GM23338 (cell line): ENCODE data around the gene AOPEP. TPM values are rescaled to one million over a fixed set of nuclear protein-coding genes. Genes with fewer than 3 reads are reported as not detected.

Experiments
- ATAC-seq: fragments of 200-7000 bp; cut with Tn5 transposase; 3 replicates; pipeline ENCODE4 v1.9.1; 2020
- DNase-seq: peaks from one replicate; pipeline ENCODE4 v3.0.0-alpha.2; 2015; ENCODE audit warnings: low spot score
- H2AFZ ChIP-seq: fragments of 200-600 bp; sonication (generic); 2 replicates; pipeline ENCODE4 v1.8.0; 2016; ENCODE audit warnings: antibody characterized with exemption, mild to moderate bottlenecking, moderate library complexity
- H3F3A ChIP-seq: fragments of 200-600 bp; sonication (generic); replicated peaks from 2 replicates; pipeline ENCODE4 v1.8.0; 2017; ENCODE audit warnings: antibody characterized with exemption, mixed run types, low read depth
- H3K27ac ChIP-seq: fragments of 200-600 bp; sonication (generic); 2 replicates; pipeline ENCODE4 v1.6.1; 2016; ENCODE audit warnings: low read depth
- H3K27me3 ChIP-seq: fragments of 200-600 bp; sonication (generic); 2 replicates; pipeline ENCODE4 v1.8.0; 2016; ENCODE audit warnings: mild to moderate bottlenecking, mixed run types, moderate library complexity; ENCODE audit not compliant: insufficient read depth
- H3K36me3 ChIP-seq: fragments of 200-600 bp; sonication (generic); 2 replicates; pipeline ENCODE4 v1.8.0; 2016; ENCODE audit warnings: mild to moderate bottlenecking; ENCODE audit not compliant: insufficient read depth
- H3K4me1 ChIP-seq: fragments of 200-600 bp; sonication (generic); 2 replicates; pipeline ENCODE4 v1.8.0; 2016; ENCODE audit warnings: mild to moderate bottlenecking, moderate library complexity; ENCODE audit not compliant: insufficient read depth
- H3K4me2 ChIP-seq: fragments of 200-600 bp; sonication (generic); 2 replicates; pipeline ENCODE4 v1.7.1; 2017; ENCODE audit warnings: mixed run types
- H3K4me3 ChIP-seq: fragments of 200-600 bp; sonication (generic); 2 replicates; pipeline ENCODE4 v1.6.1; 2016; ENCODE audit warnings: mixed run types
- H3K79me2 ChIP-seq: fragments of 200-600 bp; sonication (generic); replicated peaks from 2 replicates; pipeline ENCODE4 v1.8.0; 2017; ENCODE audit warnings: mild to moderate bottlenecking; ENCODE audit not compliant: insufficient read depth
- H3K9me2 ChIP-seq: fragments of 200-600 bp; sonication (generic); 2 replicates; pipeline ENCODE4 v1.8.0; 2017; ENCODE audit not compliant: insufficient read depth
- H4K20me1 ChIP-seq: fragments of 200-600 bp; sonication (generic); replicated peaks from 2 replicates; pipeline ENCODE4 v1.8.0; 2017; ENCODE audit warnings: mild to moderate bottlenecking; ENCODE audit not compliant: insufficient read depth
- H3K27ac Mint-ChIP-seq: 2 replicates; pipeline ENCODE4 v1.8.0; 2020; ENCODE audit warnings: inconsistent platforms, mild to moderate bottlenecking, moderate library complexity, mixed read lengths
- H3K27me3 Mint-ChIP-seq: 3 replicates; pipeline ENCODE4 v1.8.0; 2022; ENCODE audit warnings: low read depth, mild to moderate bottlenecking, moderate library complexity, mixed read lengths, inconsistent platforms; ENCODE audit not compliant: insufficient read depth, poor library complexity
- H3K36me3 Mint-ChIP-seq: 3 replicates; pipeline ENCODE4 v1.8.0; 2021; ENCODE audit warnings: low read depth, mild to moderate bottlenecking, inconsistent platforms, moderate library complexity, mixed read lengths
- H3K4me1 Mint-ChIP-seq: 3 replicates; pipeline ENCODE4 v1.8.0; 2020; ENCODE audit warnings: mild to moderate bottlenecking, inconsistent platforms, mixed read lengths
- H3K4me3 Mint-ChIP-seq: 3 replicates; pipeline ENCODE4 v1.8.0; 2021; ENCODE audit warnings: moderate library complexity, mild to moderate bottlenecking, inconsistent platforms, mixed read lengths
- H3K9me3 Mint-ChIP-seq: 3 replicates; pipeline ENCODE4 v1.8.0; 2020; ENCODE audit warnings: moderate library complexity, mild to moderate bottlenecking, inconsistent platforms, mixed read lengths
- CREB1 ChIP-seq: fragments of 250-450 bp; sonication (Bioruptor Pico); IDR thresholded peaks from 2 replicates; pipeline ENCODE4 v1.5.0; 2020; ENCODE audit warnings: low read depth, mild to moderate bottlenecking, moderate library complexity
- EZH2phosphoT487 ChIP-seq: fragments of 200-600 bp; sonication (generic); IDR thresholded peaks from one replicate; pipeline ENCODE4 v1.8.1; 2018; ENCODE audit warnings: antibody characterized with exemption; ENCODE audit not compliant: unreplicated experiment
- JUNB ChIP-seq: IDR thresholded peaks from one replicate; pipeline ENCODE4 v1.6.1; 2016; ENCODE audit warnings: antibody characterized with exemption; ENCODE audit not compliant: unreplicated experiment
- NANOG ChIP-seq: IDR thresholded peaks from 2 replicates; pipeline ENCODE4 v1.6.1; 2016; ENCODE audit warnings: antibody characterized with exemption, borderline replicate concordance
- ZNF114 ChIP-seq: fragments of 250-450 bp; sonication (Bioruptor Pico); IDR thresholded peaks from 2 replicates; pipeline ENCODE4 v1.5.0; 2020; ENCODE audit warnings: mild to moderate bottlenecking, moderate library complexity
- ZNF331 ChIP-seq: fragments of 250-450 bp; sonication (Bioruptor Pico); IDR thresholded peaks from 2 replicates; pipeline ENCODE4 v1.5.0; 2020; ENCODE audit warnings: low read depth, mild to moderate bottlenecking, moderate library complexity
- polyA plus RNA-seq: library from polyadenylated mRNA; unstranded; fragments of >200 nt; fragmentation: Nextera tagmentation; extraction: Ambion mirVana; gene quantifications from 2 replicates; pipeline ENCODE4 v1.2.1, GENCODE V29; 2016
- total RNA-seq: library from RNA; depleted of rRNA; stranded (reverse); fragments of >200 nt; shearing (Covaris generic); gene quantifications from 2 replicates; pipeline ENCODE4 v1.2.3, GENCODE V29; 2014
- TF ChIP-seq, protein P1 (sequence below), 2 experiments: fragments of 200-600 bp in 1 of 2; sonication (generic) in 1 of 2; conservative IDR thresholded peaks; 2 replicates each; pipeline versions ENCODE4 v1.5.1 to v1.6.1; 2016 to 2017; ENCODE audit warnings: antibody characterized with exemption in 2 of 2, low read depth in 2 of 2, mild to moderate bottlenecking in 2 of 2, moderate library complexity in 1 of 2
- TF ChIP-seq, protein P2 (sequence below): IDR thresholded peaks from one replicate; pipeline ENCODE4 v1.6.1; 2018; ENCODE audit warnings: antibody characterized with exemption; ENCODE audit not compliant: unreplicated experiment
- TF ChIP-seq, protein P3 (sequence below): IDR thresholded peaks from 2 replicates; pipeline ENCODE4 v1.6.1; 2016; ENCODE audit warnings: antibody characterized with exemption
- TF ChIP-seq, protein P4 (sequence below): fragments of 250-450 bp; sonication (Bioruptor Pico); IDR thresholded peaks from 2 replicates; pipeline ENCODE4 v1.5.0; 2020; ENCODE audit warnings: mild to moderate bottlenecking, moderate library complexity

AOPEP gene
- total and polyA plus RNA-seq, 2 experiments from 2014 or later: 7.0 to 16.5 TPM

DNA sequence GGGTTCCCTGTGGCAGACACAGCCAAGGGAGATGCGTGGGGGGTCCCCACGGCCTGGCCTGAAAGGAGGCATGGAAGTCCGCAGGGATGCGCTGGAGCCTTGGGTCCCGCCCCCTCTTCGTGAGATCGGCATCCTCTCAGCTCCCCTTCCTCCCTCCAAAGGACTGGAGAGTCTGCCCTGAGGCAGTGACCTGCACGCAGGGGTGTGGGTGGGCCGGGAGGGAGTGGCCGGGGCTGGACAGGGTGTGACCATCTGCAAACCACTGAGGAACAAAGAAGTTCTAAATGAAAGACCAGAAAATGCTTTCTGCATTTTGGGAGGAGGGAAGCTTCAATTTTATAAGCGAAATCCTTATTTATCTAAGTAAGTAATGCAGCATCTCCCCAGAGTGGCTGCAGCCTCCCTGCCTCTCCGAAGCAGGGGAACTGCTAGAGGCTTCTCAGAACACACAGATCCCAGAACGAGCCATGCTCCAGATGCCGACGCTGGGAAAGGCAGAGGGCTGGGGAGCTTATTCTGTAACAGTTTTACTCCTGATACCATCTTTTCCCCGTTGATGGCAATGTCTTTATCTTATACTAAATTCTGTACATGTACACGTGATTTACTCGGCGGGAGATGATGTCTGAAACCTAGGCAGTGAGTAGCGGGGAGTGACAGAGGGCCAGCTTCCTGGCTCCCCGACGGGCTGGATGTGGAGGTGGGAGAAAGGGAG lies 369.3 kb downstream of the AOPEP start:
- H3K36me3 Mint-ChIP-seq: peaks cover 3% of the 10 kb centered on the region; the same call in 2 of the 3 replicates
- Histone ChIP-seq H3K4me1 (no peaks in the 10 kb centered on the region), H3K79me2 (no peaks in the 10 kb centered on the region), H3K9me2 (no peaks in the 10 kb centered on the region), H3K27me3 (no peaks in the 10 kb centered on the region), H3K4me3 (no peak overlapping the region), H3K27ac (no peak overlapping the region), H3F3A (no peaks in the 10 kb centered on the region), H2AFZ (no peak overlapping the region), H3K4me2 (no peak overlapping the region), H4K20me1 (no peaks in the 10 kb centered on the region), H3K36me3 (no peaks in the 10 kb centered on the region)
- no peak overlapping the region for H3K27ac Mint-ChIP-seq
- H3K4me3 Mint-ChIP-seq: no peak overlapping the region
- H3K4me1 Mint-ChIP-seq: peaks cover 40% of the 10 kb centered on the region
- no peak for ATAC-seq
- H3K9me3 Mint-ChIP-seq: no peaks in the 10 kb centered on the region
- peaks cover 9% of the 10 kb centered on the region for H3K27me3 Mint-ChIP-seq
- no peak for DNase-seq
- TF ChIP-seq, protein P1, sequence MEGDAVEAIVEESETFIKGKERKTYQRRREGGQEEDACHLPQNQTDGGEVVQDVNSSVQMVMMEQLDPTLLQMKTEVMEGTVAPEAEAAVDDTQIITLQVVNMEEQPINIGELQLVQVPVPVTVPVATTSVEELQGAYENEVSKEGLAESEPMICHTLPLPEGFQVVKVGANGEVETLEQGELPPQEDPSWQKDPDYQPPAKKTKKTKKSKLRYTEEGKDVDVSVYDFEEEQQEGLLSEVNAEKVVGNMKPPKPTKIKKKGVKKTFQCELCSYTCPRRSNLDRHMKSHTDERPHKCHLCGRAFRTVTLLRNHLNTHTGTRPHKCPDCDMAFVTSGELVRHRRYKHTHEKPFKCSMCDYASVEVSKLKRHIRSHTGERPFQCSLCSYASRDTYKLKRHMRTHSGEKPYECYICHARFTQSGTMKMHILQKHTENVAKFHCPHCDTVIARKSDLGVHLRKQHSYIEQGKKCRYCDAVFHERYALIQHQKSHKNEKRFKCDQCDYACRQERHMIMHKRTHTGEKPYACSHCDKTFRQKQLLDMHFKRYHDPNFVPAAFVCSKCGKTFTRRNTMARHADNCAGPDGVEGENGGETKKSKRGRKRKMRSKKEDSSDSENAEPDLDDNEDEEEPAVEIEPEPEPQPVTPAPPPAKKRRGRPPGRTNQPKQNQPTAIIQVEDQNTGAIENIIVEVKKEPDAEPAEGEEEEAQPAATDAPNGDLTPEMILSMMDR (conservative IDR thresholded peaks at IDR 0.05; ENCODE audit: low read depth in 2 of 2): no peak
- TF ChIP-seq, protein P2, sequence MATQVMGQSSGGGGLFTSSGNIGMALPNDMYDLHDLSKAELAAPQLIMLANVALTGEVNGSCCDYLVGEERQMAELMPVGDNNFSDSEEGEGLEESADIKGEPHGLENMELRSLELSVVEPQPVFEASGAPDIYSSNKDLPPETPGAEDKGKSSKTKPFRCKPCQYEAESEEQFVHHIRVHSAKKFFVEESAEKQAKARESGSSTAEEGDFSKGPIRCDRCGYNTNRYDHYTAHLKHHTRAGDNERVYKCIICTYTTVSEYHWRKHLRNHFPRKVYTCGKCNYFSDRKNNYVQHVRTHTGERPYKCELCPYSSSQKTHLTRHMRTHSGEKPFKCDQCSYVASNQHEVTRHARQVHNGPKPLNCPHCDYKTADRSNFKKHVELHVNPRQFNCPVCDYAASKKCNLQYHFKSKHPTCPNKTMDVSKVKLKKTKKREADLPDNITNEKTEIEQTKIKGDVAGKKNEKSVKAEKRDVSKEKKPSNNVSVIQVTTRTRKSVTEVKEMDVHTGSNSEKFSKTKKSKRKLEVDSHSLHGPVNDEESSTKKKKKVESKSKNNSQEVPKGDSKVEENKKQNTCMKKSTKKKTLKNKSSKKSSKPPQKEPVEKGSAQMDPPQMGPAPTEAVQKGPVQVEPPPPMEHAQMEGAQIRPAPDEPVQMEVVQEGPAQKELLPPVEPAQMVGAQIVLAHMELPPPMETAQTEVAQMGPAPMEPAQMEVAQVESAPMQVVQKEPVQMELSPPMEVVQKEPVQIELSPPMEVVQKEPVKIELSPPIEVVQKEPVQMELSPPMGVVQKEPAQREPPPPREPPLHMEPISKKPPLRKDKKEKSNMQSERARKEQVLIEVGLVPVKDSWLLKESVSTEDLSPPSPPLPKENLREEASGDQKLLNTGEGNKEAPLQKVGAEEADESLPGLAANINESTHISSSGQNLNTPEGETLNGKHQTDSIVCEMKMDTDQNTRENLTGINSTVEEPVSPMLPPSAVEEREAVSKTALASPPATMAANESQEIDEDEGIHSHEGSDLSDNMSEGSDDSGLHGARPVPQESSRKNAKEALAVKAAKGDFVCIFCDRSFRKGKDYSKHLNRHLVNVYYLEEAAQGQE: no peak
- no peak for TF ChIP-seq ZNF331 (CRISPR knock-in tag)
- no peak for TF ChIP-seq ZNF114 (CRISPR knock-in tag)
- TF ChIP-seq, protein P3, sequence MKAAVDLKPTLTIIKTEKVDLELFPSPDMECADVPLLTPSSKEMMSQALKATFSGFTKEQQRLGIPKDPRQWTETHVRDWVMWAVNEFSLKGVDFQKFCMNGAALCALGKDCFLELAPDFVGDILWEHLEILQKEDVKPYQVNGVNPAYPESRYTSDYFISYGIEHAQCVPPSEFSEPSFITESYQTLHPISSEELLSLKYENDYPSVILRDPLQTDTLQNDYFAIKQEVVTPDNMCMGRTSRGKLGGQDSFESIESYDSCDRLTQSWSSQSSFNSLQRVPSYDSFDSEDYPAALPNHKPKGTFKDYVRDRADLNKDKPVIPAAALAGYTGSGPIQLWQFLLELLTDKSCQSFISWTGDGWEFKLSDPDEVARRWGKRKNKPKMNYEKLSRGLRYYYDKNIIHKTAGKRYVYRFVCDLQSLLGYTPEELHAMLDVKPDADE: no peak
- no peak for TF ChIP-seq NANOG
- no peak for TF ChIP-seq EZH2phosphoT487
- no peak for TF ChIP-seq JUNB
- TF ChIP-seq, protein P4, sequence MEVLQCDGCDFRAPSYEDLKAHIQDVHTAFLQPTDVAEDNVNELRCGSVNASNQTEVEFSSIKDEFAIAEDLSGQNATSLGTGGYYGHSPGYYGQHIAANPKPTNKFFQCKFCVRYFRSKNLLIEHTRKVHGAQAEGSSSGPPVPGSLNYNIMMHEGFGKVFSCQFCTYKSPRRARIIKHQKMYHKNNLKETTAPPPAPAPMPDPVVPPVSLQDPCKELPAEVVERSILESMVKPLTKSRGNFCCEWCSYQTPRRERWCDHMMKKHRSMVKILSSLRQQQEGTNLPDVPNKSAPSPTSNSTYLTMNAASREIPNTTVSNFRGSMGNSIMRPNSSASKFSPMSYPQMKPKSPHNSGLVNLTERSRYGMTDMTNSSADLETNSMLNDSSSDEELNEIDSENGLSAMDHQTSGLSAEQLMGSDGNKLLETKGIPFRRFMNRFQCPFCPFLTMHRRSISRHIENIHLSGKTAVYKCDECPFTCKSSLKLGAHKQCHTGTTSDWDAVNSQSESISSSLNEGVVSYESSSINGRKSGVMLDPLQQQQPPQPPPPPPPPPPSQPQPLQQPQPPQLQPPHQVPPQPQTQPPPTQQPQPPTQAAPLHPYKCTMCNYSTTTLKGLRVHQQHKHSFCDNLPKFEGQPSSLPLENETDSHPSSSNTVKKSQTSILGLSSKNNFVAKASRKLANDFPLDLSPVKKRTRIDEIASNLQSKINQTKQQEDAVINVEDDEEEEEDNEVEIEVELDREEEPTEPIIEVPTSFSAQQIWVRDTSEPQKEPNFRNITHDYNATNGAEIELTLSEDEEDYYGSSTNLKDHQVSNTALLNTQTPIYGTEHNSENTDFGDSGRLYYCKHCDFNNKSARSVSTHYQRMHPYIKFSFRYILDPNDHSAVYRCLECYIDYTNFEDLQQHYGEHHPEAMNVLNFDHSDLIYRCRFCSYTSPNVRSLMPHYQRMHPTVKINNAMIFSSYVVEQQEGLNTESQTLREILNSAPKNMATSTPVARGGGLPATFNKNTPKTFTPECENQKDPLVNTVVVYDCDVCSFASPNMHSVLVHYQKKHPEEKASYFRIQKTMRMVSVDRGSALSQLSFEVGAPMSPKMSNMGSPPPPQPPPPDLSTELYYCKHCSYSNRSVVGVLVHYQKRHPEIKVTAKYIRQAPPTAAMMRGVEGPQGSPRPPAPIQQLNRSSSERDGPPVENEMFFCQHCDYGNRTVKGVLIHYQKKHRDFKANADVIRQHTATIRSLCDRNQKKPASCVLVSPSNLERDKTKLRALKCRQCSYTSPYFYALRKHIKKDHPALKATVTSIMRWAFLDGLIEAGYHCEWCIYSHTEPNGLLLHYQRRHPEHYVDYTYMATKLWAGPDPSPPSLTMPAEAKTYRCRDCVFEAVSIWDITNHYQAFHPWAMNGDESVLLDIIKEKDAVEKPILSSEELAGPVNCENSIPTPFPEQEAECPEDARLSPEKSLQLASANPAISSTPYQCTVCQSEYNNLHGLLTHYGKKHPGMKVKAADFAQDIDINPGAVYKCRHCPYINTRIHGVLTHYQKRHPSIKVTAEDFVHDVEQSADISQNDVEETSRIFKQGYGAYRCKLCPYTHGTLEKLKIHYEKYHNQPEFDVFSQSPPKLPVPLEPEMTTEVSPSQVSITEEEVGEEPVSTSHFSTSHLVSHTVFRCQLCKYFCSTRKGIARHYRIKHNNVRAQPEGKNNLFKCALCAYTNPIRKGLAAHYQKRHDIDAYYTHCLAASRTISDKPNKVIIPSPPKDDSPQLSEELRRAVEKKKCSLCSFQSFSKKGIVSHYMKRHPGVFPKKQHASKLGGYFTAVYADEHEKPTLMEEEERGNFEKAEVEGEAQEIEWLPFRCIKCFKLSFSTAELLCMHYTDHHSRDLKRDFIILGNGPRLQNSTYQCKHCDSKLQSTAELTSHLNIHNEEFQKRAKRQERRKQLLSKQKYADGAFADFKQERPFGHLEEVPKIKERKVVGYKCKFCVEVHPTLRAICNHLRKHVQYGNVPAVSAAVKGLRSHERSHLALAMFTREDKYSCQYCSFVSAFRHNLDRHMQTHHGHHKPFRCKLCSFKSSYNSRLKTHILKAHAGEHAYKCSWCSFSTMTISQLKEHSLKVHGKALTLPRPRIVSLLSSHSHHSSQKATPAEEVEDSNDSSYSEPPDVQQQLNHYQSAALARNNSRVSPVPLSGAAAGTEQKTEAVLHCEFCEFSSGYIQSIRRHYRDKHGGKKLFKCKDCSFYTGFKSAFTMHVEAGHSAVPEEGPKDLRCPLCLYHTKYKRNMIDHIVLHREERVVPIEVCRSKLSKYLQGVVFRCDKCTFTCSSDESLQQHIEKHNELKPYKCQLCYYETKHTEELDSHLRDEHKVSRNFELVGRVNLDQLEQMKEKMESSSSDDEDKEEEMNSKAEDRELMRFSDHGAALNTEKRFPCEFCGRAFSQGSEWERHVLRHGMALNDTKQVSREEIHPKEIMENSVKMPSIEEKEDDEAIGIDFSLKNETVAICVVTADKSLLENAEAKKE (CRISPR knock-in tag): no peak
- no peak for TF ChIP-seq CREB1 (CRISPR knock-in tag)
